GM12864 (cell line): ENCODE measurements around the gene MCM9.

Source experiments
- DNase-seq: peaks from one replicate; pipeline ENCODE4 v3.0.0-alpha.2; 2011; ENCODE audit warnings: low read depth
- H3K4me3 ChIP-seq: 2 replicates; pipeline ENCODE4 v1.5.1; 2011; ENCODE audit warnings: mild to moderate bottlenecking, low read depth, low read length, control low read depth
- CTCF ChIP-seq: IDR thresholded peaks from 2 replicates; pipeline ENCODE4 v1.5.1; 2011; ENCODE audit warnings: low read depth, mild to moderate bottlenecking, moderate library complexity, low read length, control low read depth, inconsistent platforms; ENCODE audit errors: missing control alignments

Gene MCM9

GRCh38 chr6:118905084-118905483, 29.9 kb downstream of the MCM9 start:
- no peak overlapping the region for H3K4me3 ChIP-seq
- no peak for TF ChIP-seq CTCF
- DNase-seq: no peak

- H3K4me3 ChIP-seq: no peak overlapping the region
- DNase-seq: no peak
- no peak for TF ChIP-seq CTCF
Observed at GRCh38 chr6:118903691-118904090, 31.3 kb downstream of the MCM9 start.

GRCh38 chr6:118903138-118903537, 31.8 kb downstream of the MCM9 start:
- no peak overlapping the region for H3K4me3 ChIP-seq
- no peak for DNase-seq
- no peak for TF ChIP-seq CTCF

GRCh38 chr6:118902726-118903125, 32.2 kb downstream of the MCM9 start:
- H3K4me3 ChIP-seq: no peak overlapping the region
- DNase-seq: no peak
- no peak for TF ChIP-seq CTCF

- no peak for TF ChIP-seq CTCF
- H3K4me3 ChIP-seq: no peak overlapping the region
- DNase-seq: no peak
Observed at GRCh38 chr6:118899948-118900347, 35.0 kb downstream of the MCM9 start.

GRCh38 chr6:118897386-118897785, 37.6 kb downstream of the MCM9 start:
- no peak overlapping the region; the same call in 1 of the 2 replicates for H3K4me3 ChIP-seq
- TF ChIP-seq CTCF: no peak
- no peak for DNase-seq

- TF ChIP-seq CTCF: peak; percentile 48
- H3K4me3 ChIP-seq: peak overlapping the region; percentile 67
- DNase-seq: no peak
Observed at GRCh38 chr6:118896339-118897136, 38.4 kb downstream of the MCM9 start.
